Osteoblast (primary cell): ENCODE measurements around the gene DVL3. TPM values are rescaled to one million over a fixed set of nuclear protein-coding genes. Genes with fewer than 3 reads are reported as not detected.

Source experiments
- DNase-seq: peaks from one replicate; pipeline ENCODE4 v3.0.0; 2011; ENCODE audit warnings: low spot score, mixed read lengths; ENCODE audit not compliant: insufficient read length; ENCODE audit errors: missing footprints
- H2AFZ ChIP-seq: 2 replicates; pipeline ENCODE4 v1.6.0; 2011; ENCODE audit warnings: mild to moderate bottlenecking, low read length
- H3K27ac ChIP-seq: 2 replicates; pipeline ENCODE4 v1.5.1; 2011; ENCODE audit warnings: mild to moderate bottlenecking, low read depth, low read length, moderate library complexity
- H3K27me3 ChIP-seq: 2 replicates; pipeline ENCODE4 v1.6.0; 2012; ENCODE audit warnings: mild to moderate bottlenecking, control low read depth, inconsistent platforms, low read length, moderate library complexity; ENCODE audit not compliant: insufficient read depth
- H3K36me3 ChIP-seq: 2 replicates; pipeline ENCODE4 v1.5.1; 2011; ENCODE audit warnings: mild to moderate bottlenecking, low read length, control low read depth, moderate library complexity; ENCODE audit not compliant: insufficient read depth
- H3K4me1 ChIP-seq: 2 replicates; pipeline ENCODE4 v1.5.1; 2011; ENCODE audit warnings: mild to moderate bottlenecking, low read length, control low read depth, moderate library complexity; ENCODE audit not compliant: insufficient read depth
- H3K4me2 ChIP-seq: 2 replicates; pipeline ENCODE4 v1.6.0; 2011; ENCODE audit warnings: mild to moderate bottlenecking, low read length; ENCODE audit not compliant: insufficient read depth
- H3K4me3 ChIP-seq: fragments of 200-600 bp; sonication (generic); 3 replicates; pipeline ENCODE4 v1.5.1; 2012; ENCODE audit warnings: mild to moderate bottlenecking, low read length, inconsistent platforms; ENCODE audit not compliant: insufficient read depth
- H3K79me2 ChIP-seq: 2 replicates; pipeline ENCODE4 v1.6.0; 2012; ENCODE audit warnings: mild to moderate bottlenecking, low read length, control low read depth, inconsistent platforms; ENCODE audit not compliant: insufficient read depth
- H3K9me3 ChIP-seq: 2 replicates; pipeline ENCODE4 v1.5.1; 2011; ENCODE audit warnings: low read depth, low read length, control low read depth
- H4K20me1 ChIP-seq: 2 replicates; pipeline ENCODE4 v1.6.0; 2012; ENCODE audit warnings: mild to moderate bottlenecking, low read length, control low read depth; ENCODE audit not compliant: insufficient read depth
- CTCF ChIP-seq: IDR thresholded peaks from 2 replicates; pipeline ENCODE4 v1.5.1; 2011; ENCODE audit warnings: mild to moderate bottlenecking, low read depth, low read length, moderate library complexity; ENCODE audit errors: extremely low read depth
- total RNA-seq: library from RNA; depleted of rRNA; stranded (reverse); fragments of >200 nt; gene quantifications from 2 replicates; pipeline ENCODE4 v1.2.3, GENCODE V29; 2012

DVL3 gene
- total RNA-seq, 1 donor, result 60.4 TPM

DNA sequence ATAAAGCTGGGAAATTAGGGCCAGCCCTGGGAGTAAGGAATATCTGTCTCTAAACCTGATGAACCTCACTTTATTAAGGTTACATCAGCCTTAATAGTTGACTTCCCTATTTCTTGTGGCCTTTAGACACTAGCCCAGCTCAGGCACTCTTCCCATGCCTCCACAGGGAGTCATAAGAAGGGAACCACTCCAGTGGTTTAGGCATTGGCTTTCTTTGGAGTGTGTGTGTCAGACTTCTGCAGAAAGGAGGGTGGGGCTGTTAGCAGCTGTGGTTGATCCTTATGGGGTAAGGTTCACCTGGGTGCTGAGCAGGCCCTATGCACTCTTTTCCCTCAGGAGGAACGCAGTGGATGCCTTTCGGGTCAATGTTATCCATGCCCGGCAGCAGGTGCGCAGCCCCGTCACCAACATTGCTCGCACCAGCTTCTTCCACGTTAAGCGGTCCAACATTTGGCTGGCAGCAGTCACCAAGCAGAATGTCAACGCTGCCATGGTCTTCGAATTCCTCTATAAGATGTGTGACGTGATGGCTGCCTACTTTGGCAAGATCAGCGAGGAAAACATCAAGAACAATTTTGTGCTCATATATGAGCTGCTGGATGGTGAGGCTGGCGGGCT, 23.5 kb downstream of the DVL3 start:
- Histone ChIP-seq H3K27me3 (no peaks in the 10 kb centered on the region), H3K4me2 (no peak overlapping the region), H3K4me1 (peaks cover 45% of the 10 kb centered on the region), H3K9me3 (no peaks in the 10 kb centered on the region), H2AFZ (no peak overlapping the region), H3K79me2 (peaks cover 87% of the 10 kb centered on the region), H3K4me3 (no peak overlapping the region), H4K20me1 (peaks cover 65% of the 10 kb centered on the region), H3K27ac (peak overlapping the region; percentile 85), H3K36me3 (peaks cover 67% of the 10 kb centered on the region)
- DNase-seq, result peak; percentile 79
- no peak for TF ChIP-seq CTCF

DNA sequence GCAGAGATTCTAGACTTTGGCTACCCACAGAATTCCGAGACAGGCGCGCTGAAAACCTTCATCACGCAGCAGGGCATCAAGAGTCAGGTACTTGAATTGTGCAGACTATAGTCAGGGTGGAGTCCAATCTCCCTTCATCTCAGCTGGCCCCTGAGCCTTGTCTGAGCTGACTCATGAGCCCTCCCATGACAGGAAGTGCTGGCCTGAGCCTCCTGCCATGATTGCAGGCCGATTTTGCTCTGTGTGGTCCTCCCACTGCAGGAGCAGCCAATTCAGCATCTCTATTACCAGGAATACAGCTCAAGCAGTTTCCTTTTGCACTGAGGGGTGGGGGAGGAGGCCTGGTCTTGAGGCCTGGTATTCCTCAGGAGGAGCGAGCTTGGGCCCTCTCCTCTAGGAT, 25.0 kb downstream of the DVL3 start:
- Histone ChIP-seq H2AFZ (no peak overlapping the region), H3K79me2 (peaks cover 77% of the 10 kb centered on the region), H3K36me3 (peaks cover 83% of the 10 kb centered on the region), H3K4me1 (peaks cover 41% of the 10 kb centered on the region), H3K4me2 (no peak overlapping the region), H3K4me3 (no peak overlapping the region), H3K27me3 (no peaks in the 10 kb centered on the region), H3K27ac (peak overlapping the region; percentile 25), H4K20me1 (peaks cover 64% of the 10 kb centered on the region), H3K9me3 (no peaks in the 10 kb centered on the region)
- peak; percentile 91 for DNase-seq
- no peak for TF ChIP-seq CTCF

GRCh38 chr3:184181596-184181995, 26.4 kb downstream of the DVL3 start:
- no peak overlapping the region for H3K27ac ChIP-seq
- peaks cover 84% of the 10 kb centered on the region for H3K36me3 ChIP-seq
- H3K79me2 ChIP-seq, result peaks cover 71% of the 10 kb centered on the region
- peaks cover 38% of the 10 kb centered on the region for H3K4me1 ChIP-seq
- no peaks in the 10 kb centered on the region for H3K27me3 ChIP-seq
- DNase-seq, result no peak
- H3K4me2 ChIP-seq, result no peak overlapping the region
- no peak overlapping the region for H3K4me3 ChIP-seq
- H3K9me3 ChIP-seq, result no peaks in the 10 kb centered on the region
- peaks cover 56% of the 10 kb centered on the region for H4K20me1 ChIP-seq
- no peak for TF ChIP-seq CTCF
- H2AFZ ChIP-seq, result no peak overlapping the region

- no peak overlapping the region for H2AFZ ChIP-seq
- no peaks in the 10 kb centered on the region for H3K9me3 ChIP-seq
- H3K27ac ChIP-seq, result no peak overlapping the region
- no peak for TF ChIP-seq CTCF
- no peaks in the 10 kb centered on the region for H3K27me3 ChIP-seq
- H3K4me2 ChIP-seq, result no peak overlapping the region
- H3K79me2 ChIP-seq, result peaks cover 72% of the 10 kb centered on the region
- H4K20me1 ChIP-seq, result peaks cover 56% of the 10 kb centered on the region
- H3K4me1 ChIP-seq, result peaks cover 29% of the 10 kb centered on the region
- H3K36me3 ChIP-seq, result peaks cover 83% of the 10 kb centered on the region
- no peak overlapping the region for H3K4me3 ChIP-seq
- DNase-seq, result no peak
Measured at GRCh38 chr3:184183679-184184078, 28.5 kb downstream of the DVL3 start.
